Heart left ventricle (tissue), 16 donors: Measurements from ENCODE around the gene DCTD. TPM values are rescaled to one million over a fixed set of nuclear protein-coding genes. Genes with fewer than 3 reads are reported as not detected.
A peak's percentile ranks its signal among the peaks of the same experiment; 100 is the strongest.

Source experiments
- ATAC-seq, 4 donors: fragments of 200-7000 bp; cut with Tn5 transposase; one replicate each; pipeline ENCODE4 v1.9.1; 2020 to 2022; ENCODE audit warnings: moderate library complexity in 4 of 4, mild to moderate bottlenecking in 3 of 4, moderate number of reproducible peaks in 1 of 4
- DNase-seq, 5 donors: peaks; one replicate each; pipeline ENCODE4 v3.0.0-alpha.2; 2020
- H3K27ac ChIP-seq, 12 donors: fragments of 200-600 bp; sonication (generic) in 4 of 12; one replicate each; pipeline versions ENCODE4 v1.5.0 to v1.8.0; 2016 to 2022; ENCODE audit warnings: mild to moderate bottlenecking in 2 of 12
- H3K27me3 ChIP-seq, 9 donors: fragments of 200-600 bp; sonication (generic) in 2 of 9; one replicate each; pipeline versions ENCODE4 v1.5.1 to v1.8.0; 2016 to 2022; ENCODE audit warnings: mild to moderate bottlenecking in 3 of 9
- H3K36me3 ChIP-seq, 9 donors: fragments of 200-600 bp; sonication (generic) in 2 of 9; one replicate each; pipeline versions ENCODE4 v1.5.0 to v1.8.0; 2018 to 2022; ENCODE audit warnings: mild to moderate bottlenecking in 2 of 9
- H3K4me1 ChIP-seq, 12 donors: fragments of 200-600 bp; sonication (generic) in 4 of 12; one replicate each; pipeline versions ENCODE4 v1.5.0 to v1.8.0; 2016 to 2022; ENCODE audit warnings: mild to moderate bottlenecking in 3 of 12
- H3K4me3 ChIP-seq, 12 donors: fragments of 200-600 bp; sonication (generic) in 4 of 12; one replicate each; pipeline versions ENCODE4 v1.5.0 to v1.8.0; 2017 to 2022; ENCODE audit warnings: mild to moderate bottlenecking in 9 of 12, moderate library complexity in 4 of 12
- H3K9me3 ChIP-seq, 12 donors: fragments of 200-600 bp; sonication (generic) in 4 of 12; one replicate each; pipeline versions ENCODE4 v1.5.0 to v1.8.0; 2016 to 2022; ENCODE audit warnings: mild to moderate bottlenecking in 1 of 12
- CTCF ChIP-seq, 12 donors: fragments of 200-600 bp; sonication (generic) in 4 of 12; IDR thresholded peaks; one replicate each; pipeline versions ENCODE4 v1.5.0 to v1.8.0; 2018 to 2022; ENCODE audit warnings: antibody characterized with exemption in 12 of 12, mild to moderate bottlenecking in 5 of 12
- POLR2A ChIP-seq, 2 donors: fragments of 450-650 bp; IDR thresholded peaks; one replicate each; pipeline ENCODE4 v1.6.1; 2017; ENCODE audit warnings: antibody characterized with exemption in 2 of 2, mild to moderate bottlenecking in 2 of 2, moderate library complexity in 2 of 2
- WGBS, 4 donors: extraction: QIAGEN DNeasy Blood & Tissue Kit in 2 of 4; methylation state at CpG; one replicate each; pipeline versions ENCODE4 v1.1.5 to v1.1.7; 2013 to 2018; 5-methylcytosine and 5-hydroxymethylcytosine counted together
- intact Hi-C, 10 donors: fragments of 100-400 bp; cut with DNase I; formaldehyde crosslinking; loops; one replicate each; pipeline versions ENCODE4 v1.11.1 to v1.14.2; 2022
- polyA plus RNA-seq, 2 donors: library from polyadenylated mRNA; stranded (reverse); fragments of 200-250 nt; gene quantifications; one replicate each; pipeline ENCODE4 v1.2.3, GENCODE V29; 2013
- total RNA-seq, 9 donors: library from RNA; depleted of rRNA in 2 of 9; stranded (reverse); fragments of >200 nt in 2 of 9; fragmentation: NEBNext Ultra II Directional in 3 of 9; extraction: Animal tissue kit (Norgen Biotek cat#: 25700) in 3 of 9; gene quantifications; one replicate each; pipeline versions ENCODE4 v1.1.0 to v1.2.4, GENCODE V29; 2016 to 2023
- donor health status: ischemic (EF 13 %, LVEDD 7.1; RV severe dilation, severe dysfunction).
- donor health status: healthy with polysubstance abuse.
- donor health status: DM: no; HTN: yes; CAD: no.
- donor health status: DM: no; HTN: no; CAD: no.
- donor health status: ischemic (EF 25% LVEDD 6.9; RV normal size, moderate dysfunction).
- donor health status: ischemic (EF 25% LVEDD 5.7; RV mildly dilated, moderate dysfunction).
- donor health status: healthy.
- donor health status: DM: yes; HTN: yes; CAD: no.
- donor health status: ischemic (EF 35%, LVEDD 5.7; RV mildly dilated, moderate dysfunction).
- donor health status: nonischemic (EF 11% LVEDD 7.7; RV severe dilation, severe dysfunction).
- donor health status: DM: yes; HTN: yes; CAD: no.
- donor health status: PGD.
- donor health status: ischemic (EF 29% LVEDD 5.4; RV normal size, mild dysfunction).
- donor health status: nonischemic (EF 23%, LVEDD 6.1; RV moderate dilation, normal function).

DCTD gene
- total and polyA plus RNA-seq, 11 donors, result 16.1 to 55.7 (median 41.2) TPM

- intact Hi-C loops, result loop anchor here in 1 of 10 donors (10.0 kb wide), 1 partner anchor 444 kb away; no protein-coding TSS in a partner anchor
- Histone ChIP-seq H3K9me3 (no peaks in the 10 kb centered on the region), H3K27ac (peak overlapping the region in 2 of 12 donors; percentile 92 to 98), H3K27me3 (no peaks in the 10 kb centered on the region), H3K36me3 (peaks cover 0 to 16% (median 15%) of the 10 kb centered on the region in 9 donors), H3K4me3 (no peak overlapping the region), H3K4me1 (peaks cover 0 to 24% (median 11%) of the 10 kb centered on the region in 12 donors)
- no peak for DNase-seq
- TF ChIP-seq POLR2A (IDR thresholded peaks at IDR 0.05) (no peak), CTCF (IDR thresholded peaks at IDR 0.05) (no peak)
- no peak for ATAC-seq
- 87 to 91% (median 89%) methylated on average over 7 of the region's 7 CpGs for WGBS, 4 donors
Observed at GRCh38 chr4:182918791-182919302, 1.7 kb upstream of the DCTD start.

GRCh38 chr4:182918044-182918607 is 940 bp upstream of the DCTD start:
- TF ChIP-seq POLR2A (IDR thresholded peaks at IDR 0.05), result no peak
- no peak for TF ChIP-seq CTCF (IDR thresholded peaks at IDR 0.05)
- ATAC-seq (no peak), DNase-seq (no peak)
- no peaks in the 10 kb centered on the region for H3K9me3 ChIP-seq
- peaks cover 0 to 24% (median 11%) of the 10 kb centered on the region in 12 donors for H3K4me1 ChIP-seq
- 16 to 24% (median 18%) methylated on average over 11 to 12 of the region's 12 CpGs for WGBS, 4 donors
- peaks cover 0 to 23% (median 22%) of the 10 kb centered on the region in 9 donors for H3K36me3 ChIP-seq
- peak overlapping the region; percentile 68 to 98 (median 84) for H3K4me3 ChIP-seq
- intact Hi-C loops, result loop anchor here in 1 of 10 donors (10.0 kb wide), 1 partner anchor 443 kb away; no protein-coding TSS in a partner anchor
- no peaks in the 10 kb centered on the region for H3K27me3 ChIP-seq
- peak overlapping the region; percentile 89 to 98 (median 96) for H3K27ac ChIP-seq

- Histone ChIP-seq H3K27ac (peak overlapping the region; percentile 61 to 98 (median 94)), H3K9me3 (no peaks in the 10 kb centered on the region), H3K4me1 (peaks cover 0 to 24% (median 12%) of the 10 kb centered on the region in 12 donors), H3K4me3 (peak overlapping the region; percentile 19 to 98 (median 84)), H3K27me3 (no peaks in the 10 kb centered on the region), H3K36me3 (peaks cover 0 to 38% (median 34%) of the 10 kb centered on the region in 9 donors)
- WGBS, 4 donors, result 8 to 16% (median 9%) methylated on average over 19 to 38 of the region's 38 CpGs
- DNase-seq (peak; percentile 70 to 82 (median 71)), ATAC-seq (peak; percentile 18 to 70 (median 66))
- intact Hi-C loops, result loop anchor here in 1 of 10 donors (10.0 kb wide), 1 partner anchor 442 kb away; no protein-coding TSS in a partner anchor
- TF ChIP-seq POLR2A (IDR thresholded peaks at IDR 0.05) (no peak), CTCF (IDR thresholded peaks at IDR 0.05) (no peak)
Observed at GRCh38 chr4:182916483-182917181, 554 bp downstream of the DCTD start.

GRCh38 chr4:182914357-182914756 is 2.8 kb downstream of the DCTD start:
- ATAC-seq (no peak), DNase-seq (no peak)
- no peak overlapping the region for H3K27ac ChIP-seq
- H3K4me1 ChIP-seq, result peaks cover 0 to 24% (median 12%) of the 10 kb centered on the region in 12 donors
- WGBS, 4 donors, result 62 to 79% (median 69%) methylated on average over 5 of the region's 5 CpGs
- peaks cover 0 to 60% (median 45%) of the 10 kb centered on the region in 9 donors for H3K36me3 ChIP-seq
- TF ChIP-seq POLR2A (IDR thresholded peaks at IDR 0.05), result no peak
- no peak for TF ChIP-seq CTCF (IDR thresholded peaks at IDR 0.05)
- no peaks in the 10 kb centered on the region for H3K27me3 ChIP-seq
- H3K4me3 ChIP-seq, result no peak overlapping the region
- peaks cover 0 to 2% (median 0%) of the 10 kb centered on the region in 12 donors for H3K9me3 ChIP-seq
- intact Hi-C loops, result loop anchor here in 1 of 10 donors (10.0 kb wide), 1 partner anchor 440 kb away; no protein-coding TSS in a partner anchor
